Measurements from ENCODE around the gene LIMS2.

Gene LIMS2

DNA sequence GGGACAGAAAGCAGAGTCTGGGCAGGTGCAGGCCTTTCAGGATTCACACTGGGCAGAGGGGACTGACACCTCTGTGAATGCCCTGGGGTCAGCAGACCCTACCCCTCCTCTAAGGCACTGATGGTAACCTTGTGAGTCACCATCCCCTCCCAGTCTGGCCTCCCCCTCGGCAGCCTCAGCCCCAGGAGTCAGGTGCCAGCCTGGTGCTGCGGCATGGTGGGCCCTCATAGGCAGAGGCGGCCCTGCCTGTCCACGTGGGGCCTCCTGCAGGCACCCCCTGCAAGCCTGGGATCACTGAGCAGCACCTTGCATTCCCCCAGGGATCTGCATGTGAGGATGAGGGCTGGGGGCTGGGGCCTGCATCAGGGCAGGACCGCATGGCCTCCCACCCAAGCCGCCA lies 34.2 kb downstream of the LIMS2 start:
- TF ChIP-seq, protein P1, sequence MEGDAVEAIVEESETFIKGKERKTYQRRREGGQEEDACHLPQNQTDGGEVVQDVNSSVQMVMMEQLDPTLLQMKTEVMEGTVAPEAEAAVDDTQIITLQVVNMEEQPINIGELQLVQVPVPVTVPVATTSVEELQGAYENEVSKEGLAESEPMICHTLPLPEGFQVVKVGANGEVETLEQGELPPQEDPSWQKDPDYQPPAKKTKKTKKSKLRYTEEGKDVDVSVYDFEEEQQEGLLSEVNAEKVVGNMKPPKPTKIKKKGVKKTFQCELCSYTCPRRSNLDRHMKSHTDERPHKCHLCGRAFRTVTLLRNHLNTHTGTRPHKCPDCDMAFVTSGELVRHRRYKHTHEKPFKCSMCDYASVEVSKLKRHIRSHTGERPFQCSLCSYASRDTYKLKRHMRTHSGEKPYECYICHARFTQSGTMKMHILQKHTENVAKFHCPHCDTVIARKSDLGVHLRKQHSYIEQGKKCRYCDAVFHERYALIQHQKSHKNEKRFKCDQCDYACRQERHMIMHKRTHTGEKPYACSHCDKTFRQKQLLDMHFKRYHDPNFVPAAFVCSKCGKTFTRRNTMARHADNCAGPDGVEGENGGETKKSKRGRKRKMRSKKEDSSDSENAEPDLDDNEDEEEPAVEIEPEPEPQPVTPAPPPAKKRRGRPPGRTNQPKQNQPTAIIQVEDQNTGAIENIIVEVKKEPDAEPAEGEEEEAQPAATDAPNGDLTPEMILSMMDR (conservative IDR thresholded peaks at IDR 0.05), result no peak
- no peak overlapping the region for H3K27ac ChIP-seq

DNA sequence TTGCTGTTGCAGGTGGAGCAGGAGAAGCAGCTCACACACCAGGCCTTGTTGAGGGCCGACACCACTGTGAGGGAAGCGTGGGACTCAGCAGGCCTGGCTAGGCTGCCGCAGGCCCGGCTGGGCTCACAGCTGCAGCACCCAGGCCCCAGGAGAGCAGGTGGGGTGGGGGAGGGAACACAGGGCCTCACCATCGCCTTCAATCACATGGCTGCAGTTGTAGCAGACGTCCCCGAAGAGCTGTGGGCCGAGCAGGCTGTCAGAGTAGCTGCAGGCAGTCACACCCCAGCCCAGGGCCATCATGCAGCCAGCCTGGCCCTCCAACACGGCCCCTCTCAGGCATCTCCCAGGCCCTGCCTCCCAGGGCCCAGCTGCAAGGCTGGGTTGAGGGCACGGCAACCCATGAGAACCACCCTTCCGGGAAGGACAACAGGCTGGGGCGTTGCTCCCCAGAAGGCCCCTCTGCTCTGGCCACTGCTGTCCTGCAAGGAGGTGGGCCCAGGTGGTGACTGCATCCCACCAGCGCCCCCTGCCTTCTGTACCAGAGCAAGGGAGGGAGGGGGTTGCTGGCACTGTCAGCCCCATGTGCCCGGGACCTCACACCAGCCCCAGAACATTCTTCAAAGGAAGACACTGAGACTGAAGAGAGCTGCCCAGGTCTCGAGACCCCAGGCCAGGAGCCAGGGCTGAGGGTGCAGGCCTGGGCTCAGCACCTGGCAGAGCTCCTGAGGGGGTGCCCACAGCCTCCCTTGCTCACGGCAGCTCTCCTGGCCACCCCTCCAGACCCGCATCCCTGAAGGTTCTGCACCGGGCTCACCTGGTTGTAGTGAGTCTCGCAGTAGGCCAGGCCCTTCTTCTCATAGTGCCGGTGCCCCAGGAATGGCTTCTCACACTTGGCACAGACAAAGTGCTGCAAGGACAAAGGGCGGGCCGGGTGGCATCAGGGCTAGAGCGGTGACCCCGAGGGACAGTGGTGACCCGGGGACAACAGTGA lies 35.0 kb downstream of the LIMS2 start:
- H3K27ac ChIP-seq, result no peak overlapping the region
- TF ChIP-seq, protein P1 (conservative IDR thresholded peaks at IDR 0.05), result no peak

GRCh38 chr2:127639111-127639474 lies 36.2 kb downstream of the LIMS2 start:
- H3K27ac ChIP-seq, result no peak overlapping the region

DNA sequence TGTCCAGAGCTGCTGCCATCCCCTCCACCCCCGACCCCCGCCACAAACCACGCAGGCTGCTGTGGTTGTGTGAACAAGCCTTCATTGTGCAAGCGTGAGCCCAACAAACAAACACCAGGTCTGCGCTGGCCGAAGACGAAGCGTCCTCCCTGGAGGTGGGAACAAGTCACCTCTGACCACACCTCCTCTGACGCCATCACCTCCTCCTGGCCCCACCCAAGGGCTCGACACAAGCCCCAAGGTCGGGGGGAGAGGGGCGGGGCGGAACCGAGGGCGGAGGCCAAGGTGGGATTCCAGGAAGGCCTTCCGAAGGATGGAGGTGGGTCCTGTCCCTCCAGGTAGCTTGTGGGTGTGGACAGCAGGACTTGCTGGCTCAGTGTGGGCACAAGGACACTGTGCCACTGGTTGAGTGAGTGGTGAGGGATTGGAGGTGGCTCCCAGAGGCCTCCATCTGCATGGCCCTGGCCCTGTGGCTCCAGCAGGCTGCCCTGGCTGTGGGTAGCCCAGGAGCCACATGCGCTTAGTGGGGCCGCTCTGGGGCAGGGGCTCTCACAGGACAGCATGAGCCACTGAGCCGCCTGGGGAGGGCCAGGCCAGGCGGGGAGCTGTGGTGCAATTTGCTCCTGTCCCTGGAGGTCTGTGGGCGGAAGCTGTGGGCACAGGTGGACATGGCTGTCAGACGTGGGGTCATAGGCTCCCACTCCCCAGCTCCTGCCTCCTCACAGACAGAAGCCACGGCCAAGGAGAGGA lies 36.8 kb downstream of the LIMS2 start:
- TF ChIP-seq, protein P1 (conservative IDR thresholded peaks at IDR 0.05), result no peak
- no peak overlapping the region for H3K27ac ChIP-seq

More at GRCh38 chr2:127639111-127639474, 36.2 kb downstream of the LIMS2 start:
- TF ChIP-seq, protein P1 (conservative IDR thresholded peaks at IDR 0.05), result no peak

GRCh38 chr2:127637725-127638252 lies 37.5 kb downstream of the LIMS2 start:
- TF ChIP-seq, protein P1 (conservative IDR thresholded peaks at IDR 0.05), result no peak
- no peak overlapping the region for H3K27ac ChIP-seq

GRCh38 chr2:127637236-127637630 lies 38.1 kb downstream of the LIMS2 start:
- no peak overlapping the region for H3K27ac ChIP-seq
- TF ChIP-seq, protein P1 (conservative IDR thresholded peaks at IDR 0.05), result no peak
